Lung (tissue), 12 donors: ENCODE measurements around the gene PDE1C. TPM values are rescaled to one million over a fixed set of nuclear protein-coding genes. Genes with fewer than 3 reads are reported as not detected.

ENCODE experiments used
- ATAC-seq: fragments of 200-7000 bp; cut with Tn5 transposase; one replicate; pipeline ENCODE4 v1.9.1; 2020; ENCODE audit warnings: moderate number of reproducible peaks; ENCODE audit not compliant: insufficient read depth, low FRiP score
- DNase-seq, 3 donors: peaks; one replicate each; pipeline ENCODE4 v3.0.0-alpha.2; 2013 to 2017
- H3K27ac ChIP-seq, 2 donors: one replicate each; pipeline ENCODE4 v1.5.1; 2013; ENCODE audit warnings: mild to moderate bottlenecking in 2 of 2, moderate library complexity in 2 of 2, control low read depth in 1 of 2, inconsistent platforms in 1 of 2, low read depth in 1 of 2, low read length in 1 of 2
- H3K27me3 ChIP-seq, 3 donors: one replicate each; pipeline ENCODE4 v1.5.1; 2013; ENCODE audit warnings: low read length in 2 of 3; ENCODE audit not compliant: control insufficient read depth in 3 of 3, insufficient read depth in 3 of 3
- H3K36me3 ChIP-seq, 4 donors: one replicate each; pipeline ENCODE4 v1.5.1; 2013; ENCODE audit warnings: low read length in 4 of 4, mild to moderate bottlenecking in 1 of 4, moderate library complexity in 1 of 4; ENCODE audit not compliant: control insufficient read depth in 4 of 4, insufficient read depth in 4 of 4
- H3K4me1 ChIP-seq, 5 donors: one replicate each; pipeline ENCODE4 v1.5.1; 2013; ENCODE audit warnings: low read length in 5 of 5, mild to moderate bottlenecking in 2 of 5, moderate library complexity in 1 of 5; ENCODE audit not compliant: control insufficient read depth in 5 of 5, insufficient read depth in 5 of 5
- H3K4me3 ChIP-seq: one replicate; pipeline ENCODE4 v1.5.1; 2013; ENCODE audit warnings: mild to moderate bottlenecking, control low read depth, moderate library complexity
- H3K9ac ChIP-seq, 2 donors: one replicate each; pipeline ENCODE4 v1.5.1; 2013; ENCODE audit warnings: low read length in 2 of 2, control low read depth in 1 of 2; ENCODE audit not compliant: insufficient read depth in 1 of 2
- H3K9me3 ChIP-seq, 4 donors: one replicate each; pipeline ENCODE4 v1.5.1; 2013; ENCODE audit warnings: low read length in 3 of 4, mild to moderate bottlenecking in 1 of 4, moderate library complexity in 1 of 4; ENCODE audit not compliant: control insufficient read depth in 4 of 4, insufficient read depth in 3 of 4
- CTCF ChIP-seq: IDR thresholded peaks from 2 replicates; pipeline ENCODE4 v1.5.1; 2012; ENCODE audit warnings: mild to moderate bottlenecking; ENCODE audit errors: control extremely low read depth, extremely low read depth
- WGBS, 2 donors: extraction: QIAGEN DNeasy Blood & Tissue Kit; methylation state at CpG; one replicate each; pipeline ENCODE4 v1.1.7; 2013; 5-methylcytosine and 5-hydroxymethylcytosine counted together
- polyA plus RNA-seq, 2 donors: library from polyadenylated mRNA; stranded (reverse); fragments of 200-250 nt; gene quantifications; one replicate each; pipeline ENCODE4 v1.2.1, GENCODE V29; 2013
- total RNA-seq, 2 donors: library from RNA; depleted of rRNA in 1 of 2; stranded (reverse); fragments of >200 nt in 1 of 2; gene quantifications; one replicate each; pipeline ENCODE4 v1.2.1, GENCODE V29; 2014 to 2021
- donor health status: control.
- donor health status: control.
- donor health status: Bipolar disorder and iron deficiency.
- donor health status: healthy.
- donor health status: DM: yes; HTN: yes; CAD: no.

PDE1C gene
- total and polyA plus RNA-seq, 4 donors = 1.9 to 14.3 (median 6.1) TPM

- DNase-seq (no peak), ATAC-seq (no peak)
- H3K9ac ChIP-seq = no peak overlapping the region
- no peak for TF ChIP-seq CTCF
- no peaks in the 10 kb centered on the region for H3K36me3 ChIP-seq
- no peak overlapping the region for H3K4me3 ChIP-seq
- 80 to 83% methylated on average over 1 of the region's 1 CpG for WGBS, 2 donors
- no peak overlapping the region for H3K27ac ChIP-seq
- no peaks in the 10 kb centered on the region for H3K27me3 ChIP-seq
- H3K9me3 ChIP-seq = no peaks in the 10 kb centered on the region
- H3K4me1 ChIP-seq = no peaks in the 10 kb centered on the region
Measured at GRCh38 chr7:31855530-31855929, 214.7 kb downstream of the PDE1C start.

DNA sequence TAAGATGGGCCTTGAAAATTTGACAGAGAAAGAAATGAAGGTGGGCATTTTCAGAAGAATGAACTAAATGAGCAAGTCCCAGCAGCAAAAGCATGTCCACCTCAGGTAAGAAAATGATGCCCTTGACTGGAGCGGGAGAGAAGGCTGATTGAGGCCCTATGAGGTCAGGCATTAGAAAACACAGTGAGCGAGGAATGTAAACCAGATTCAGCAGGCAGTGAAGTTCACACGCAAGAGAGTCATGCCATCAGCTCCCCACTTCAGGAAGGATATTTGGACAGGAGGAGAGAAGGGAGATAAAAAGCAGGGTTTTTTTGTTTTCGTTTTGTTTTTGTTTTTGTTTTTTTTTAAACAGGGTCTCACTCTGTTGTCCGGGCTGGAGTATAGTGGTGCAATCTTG is 216.8 kb downstream of the PDE1C start:
- no peaks in the 10 kb centered on the region for H3K36me3 ChIP-seq
- WGBS, 2 donors = 88 to 94% methylated on average over 5 of the region's 5 CpGs
- H3K9me3 ChIP-seq = no peaks in the 10 kb centered on the region
- no peak for TF ChIP-seq CTCF
- no peaks in the 10 kb centered on the region for H3K27me3 ChIP-seq
- no peak overlapping the region for H3K9ac ChIP-seq
- no peak overlapping the region for H3K27ac ChIP-seq
- DNase-seq (no peak), ATAC-seq (no peak)
- H3K4me1 ChIP-seq = no peaks in the 10 kb centered on the region
- no peak overlapping the region for H3K4me3 ChIP-seq

DNA sequence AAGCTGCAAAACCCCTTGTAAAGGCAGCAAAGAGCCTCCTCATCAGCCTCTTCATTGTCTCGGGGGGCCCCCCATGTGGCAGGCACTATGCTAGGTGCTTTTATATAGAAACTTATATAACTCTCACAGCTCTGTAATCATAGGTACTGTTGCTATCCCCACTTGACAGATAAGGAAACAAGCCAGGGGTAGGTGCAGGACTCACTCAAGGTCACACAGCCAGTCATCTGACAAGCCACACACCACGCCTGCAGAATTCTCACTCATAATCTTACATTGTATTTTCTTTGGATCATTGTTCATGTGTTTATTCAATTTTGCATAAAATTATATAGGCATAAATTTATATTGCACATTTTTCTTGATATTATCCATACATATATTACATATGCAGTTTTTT is 217.7 kb downstream of the PDE1C start:
- Histone ChIP-seq H3K4me1 (no peaks in the 10 kb centered on the region), H3K36me3 (peaks cover 0 to 4% (median 0%) of the 10 kb centered on the region in 4 donors), H3K27ac (no peak overlapping the region), H3K27me3 (no peaks in the 10 kb centered on the region), H3K9me3 (no peaks in the 10 kb centered on the region), H3K4me3 (no peak overlapping the region), H3K9ac (no peak overlapping the region)
- WGBS, 2 donors = 79 to 80% methylated on average over 2 of the region's 2 CpGs
- ATAC-seq (no peak), DNase-seq (no peak)
- no peak for TF ChIP-seq CTCF

GRCh38 chr7:31851119-31851518 is 219.1 kb downstream of the PDE1C start:
- Histone ChIP-seq H3K27ac (no peak overlapping the region), H3K9ac (no peak overlapping the region), H3K4me1 (no peaks in the 10 kb centered on the region), H3K36me3 (peaks cover 0 to 4% (median 0%) of the 10 kb centered on the region in 4 donors), H3K4me3 (no peak overlapping the region), H3K9me3 (no peaks in the 10 kb centered on the region), H3K27me3 (no peaks in the 10 kb centered on the region)
- no peak for ATAC-seq
- DNase-seq = no peak
- TF ChIP-seq CTCF = no peak
- WGBS, 2 donors = 63 to 78% methylated on average over 2 of the region's 2 CpGs
